Left ventricle myocardium inferior (tissue), 1 donor: ENCODE data around the gene MYBPC3. TPM values are rescaled to one million over a fixed set of nuclear protein-coding genes. Genes with fewer than 3 reads are reported as not detected.

Source experiments
- DNase-seq: peaks from one replicate; pipeline ENCODE4 v3.0.0-alpha.2; 2020
- H3K27ac ChIP-seq: fragments of 200-600 bp; replicated peaks from 2 replicates; pipeline ENCODE4 v1.8.0; 2021
- H3K27me3 ChIP-seq: fragments of 200-600 bp; 2 replicates; pipeline ENCODE4 v1.8.0; 2021; ENCODE audit warnings: low read depth
- H3K36me3 ChIP-seq: fragments of 200-600 bp; 2 replicates; pipeline ENCODE4 v1.8.0; 2021
- H3K4me1 ChIP-seq: fragments of 200-600 bp; 2 replicates; pipeline ENCODE4 v1.8.0; 2021
- H3K4me3 ChIP-seq: fragments of 200-600 bp; 2 replicates; pipeline ENCODE4 v1.8.0; 2021; ENCODE audit warnings: mild to moderate bottlenecking, moderate library complexity
- H3K9me3 ChIP-seq: fragments of 200-600 bp; replicated peaks from 2 replicates; pipeline ENCODE4 v1.8.0; 2021
- CTCF ChIP-seq: fragments of 200-600 bp; IDR thresholded peaks from 2 replicates; pipeline ENCODE4 v1.8.0; 2021; ENCODE audit warnings: antibody characterized with exemption, mild to moderate bottlenecking, borderline replicate concordance
- intact Hi-C: fragments of 100-400 bp; cut with micrococcal nuclease; formaldehyde crosslinking; loops from one replicate; pipeline ENCODE4 v1.11.0; 2022
- total RNA-seq: library from RNA; stranded (reverse); fragmentation: NEBNext Ultra II Directional; extraction: Animal tissue kit (Norgen Biotek cat#: 25700); gene quantifications from one replicate; pipeline ENCODE4 v1.2.1, GENCODE V29; 2021
- donor health status: DM: no; HTN: yes; CAD: no; lungs with severe emphysema.

MYBPC3 gene
- total RNA-seq, 1 donor from 2014 or later: 2,538 TPM

- Histone ChIP-seq H3K4me3 (peak overlapping the region; percentile 77), H3K9me3 (no peaks in the 10 kb centered on the region), H3K27me3 (no peaks in the 10 kb centered on the region), H3K27ac (peak overlapping the region; percentile 97), H3K4me1 (peaks cover 99% of the 10 kb centered on the region), H3K36me3 (peaks cover 84% of the 10 kb centered on the region)
- DNase-seq: no peak
- intact Hi-C loops: no loop called here
- no peak for TF ChIP-seq CTCF
Observed at GRCh38 chr11:47342854-47343253, 9.6 kb downstream of the MYBPC3 start.

DNA sequence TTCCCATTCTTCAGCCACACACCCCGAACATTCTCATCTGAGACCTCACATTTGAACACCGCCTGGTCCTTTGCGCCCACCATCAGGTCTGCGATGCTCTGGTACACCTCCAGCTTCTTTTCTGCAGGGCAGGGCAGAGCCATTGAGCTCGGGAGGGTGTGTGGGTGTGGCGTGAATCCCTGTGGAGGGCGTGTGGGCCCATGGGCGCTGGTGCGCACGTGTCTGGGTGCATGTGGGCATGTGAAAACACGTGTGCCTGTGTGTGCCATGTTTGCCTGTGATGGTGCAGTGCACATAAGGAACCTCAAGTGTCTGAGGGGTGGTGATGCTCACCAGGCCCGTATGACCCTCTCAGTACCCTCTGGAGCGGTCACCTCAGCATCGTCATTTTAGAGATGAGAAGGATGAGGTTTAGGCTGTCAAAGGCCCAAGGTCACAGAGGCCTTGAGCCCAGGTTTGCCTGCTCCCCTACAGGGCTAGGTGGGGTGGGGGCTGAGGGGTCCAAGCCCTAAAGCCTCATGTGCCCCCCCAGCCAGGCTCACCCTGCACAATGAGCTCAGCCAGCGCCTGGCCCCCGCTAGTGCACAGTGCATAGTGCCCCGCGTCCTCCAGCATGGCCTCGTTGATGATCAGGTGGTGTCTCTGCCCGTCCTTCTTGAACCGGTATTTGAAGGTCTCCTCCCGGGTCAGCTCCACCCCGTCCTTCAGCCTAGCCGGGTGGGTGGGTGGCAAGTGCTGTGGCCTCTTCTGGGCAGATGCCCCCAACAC is 10.3 kb downstream of the MYBPC3 start:
- intact Hi-C loops: no loop called here
- TF ChIP-seq CTCF: no peak
- H3K36me3 ChIP-seq: peaks cover 83% of the 10 kb centered on the region
- no peaks in the 10 kb centered on the region for H3K9me3 ChIP-seq
- H3K27me3 ChIP-seq: no peaks in the 10 kb centered on the region
- peak overlapping the region; percentile 77 for H3K4me3 ChIP-seq
- H3K27ac ChIP-seq: peak overlapping the region; percentile 97
- H3K4me1 ChIP-seq: peaks cover 98% of the 10 kb centered on the region
- no peak for DNase-seq

GRCh38 chr11:47340980-47341775 is 11.3 kb downstream of the MYBPC3 start:
- no peaks in the 10 kb centered on the region for H3K9me3 ChIP-seq
- peak overlapping the region; percentile 97 for H3K27ac ChIP-seq
- no peak for DNase-seq
- no peak for TF ChIP-seq CTCF
- intact Hi-C loops: no loop called here
- peaks cover 78% of the 10 kb centered on the region for H3K36me3 ChIP-seq
- H3K27me3 ChIP-seq: no peaks in the 10 kb centered on the region
- H3K4me3 ChIP-seq: peak overlapping the region; percentile 77
- peaks cover 96% of the 10 kb centered on the region for H3K4me1 ChIP-seq

DNA sequence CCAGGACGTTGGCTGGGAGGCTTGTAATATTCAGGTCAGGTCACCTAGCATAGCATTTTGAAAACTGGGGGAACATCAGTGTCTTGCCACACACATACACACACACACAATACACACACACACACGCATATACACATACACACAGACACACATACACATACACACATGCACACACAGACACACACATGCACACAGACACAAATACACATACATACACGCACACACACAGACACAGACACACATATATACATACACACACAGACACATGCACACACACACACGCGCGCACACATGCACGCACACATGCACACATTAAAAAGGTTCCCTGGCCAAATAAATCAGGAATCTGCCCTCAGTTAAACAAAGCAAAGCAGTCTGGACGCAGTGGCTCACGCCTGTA is 12.5 kb downstream of the MYBPC3 start:
- peaks cover 90% of the 10 kb centered on the region for H3K4me1 ChIP-seq
- no peak for DNase-seq
- peak overlapping the region; percentile 77 for H3K4me3 ChIP-seq
- intact Hi-C loops: no loop called here
- TF ChIP-seq CTCF: no peak
- H3K36me3 ChIP-seq: peaks cover 78% of the 10 kb centered on the region
- no peaks in the 10 kb centered on the region for H3K27me3 ChIP-seq
- peak overlapping the region; percentile 97 for H3K27ac ChIP-seq
- no peaks in the 10 kb centered on the region for H3K9me3 ChIP-seq

DNA sequence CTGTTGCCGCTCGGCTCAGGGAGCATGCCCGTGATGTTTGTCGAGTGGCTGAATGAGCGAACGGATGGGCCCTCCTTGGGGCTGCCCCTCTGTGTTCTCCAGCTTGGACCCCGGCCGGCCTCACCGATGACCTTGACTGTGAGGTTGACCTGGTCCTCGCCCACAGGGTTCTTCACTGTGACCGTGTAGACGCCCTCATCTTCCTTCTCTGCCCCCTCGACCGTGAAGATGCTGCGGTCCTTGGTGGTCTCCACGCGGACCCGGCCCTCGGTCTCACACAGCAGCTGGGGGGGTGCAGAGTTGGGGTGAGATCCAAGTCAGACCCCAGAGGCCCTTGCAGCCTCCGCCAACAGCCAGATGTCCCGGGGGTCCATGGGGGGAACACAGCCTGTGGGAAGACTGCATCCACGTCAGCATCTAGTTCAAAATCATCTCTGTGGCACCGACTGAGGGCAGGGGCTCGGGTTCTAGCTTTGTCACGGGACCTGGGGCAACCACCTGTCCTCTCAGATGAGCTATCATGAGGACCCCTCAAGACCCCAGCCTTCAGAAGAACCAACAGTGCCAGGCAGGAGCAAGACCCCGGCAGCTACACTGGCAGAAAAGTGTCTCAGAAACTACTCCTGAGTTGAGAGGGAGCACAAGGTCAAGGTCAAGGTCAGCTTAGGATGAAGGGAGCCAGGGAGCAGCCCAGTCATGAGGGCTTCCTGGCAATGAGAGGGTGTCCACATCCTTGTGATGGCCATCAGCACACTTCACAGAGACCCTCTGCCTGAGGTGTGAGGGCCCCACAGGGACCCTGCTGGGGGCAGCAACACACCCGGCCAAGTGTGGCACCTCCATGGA is 13.9 kb downstream of the MYBPC3 start:
- DNase-seq: no peak
- Histone ChIP-seq H3K36me3 (peaks cover 79% of the 10 kb centered on the region), H3K4me3 (peak overlapping the region; percentile 11), H3K27ac (peak overlapping the region; percentile 97), H3K27me3 (no peaks in the 10 kb centered on the region), H3K9me3 (no peaks in the 10 kb centered on the region), H3K4me1 (peaks cover 88% of the 10 kb centered on the region)
- TF ChIP-seq CTCF: no peak
- intact Hi-C loops: no loop called here
